AML-193 (cell line): ENCODE data around the gene CGB8.
"Not testable (repeated sequence)": the region's sequence is repeated elsewhere in the genome, so short reads cannot be mapped to it uniquely, and the experiment has no call there.

Experiments used
- DNase-seq, 2 experiments: peaks; one replicate each; lab custom pipeline; 2025; lab: John Stamatoyannopoulos, UW

The CGB8 gene

GRCh38 chr19:49030323-49030722, 18.6 kb downstream of the CGB8 start:
- not testable (repeated sequence) for DNase-seq

GRCh38 chr19:49029749-49030148, 19.2 kb downstream of the CGB8 start:
- not testable (repeated sequence) for DNase-seq

GRCh38 chr19:49028686-49029085, 20.2 kb downstream of the CGB8 start:
- DNase-seq, result not testable (repeated sequence)

- not testable (repeated sequence) for DNase-seq
Observed at GRCh38 chr19:49025599-49025998, 23.3 kb downstream of the CGB8 start.

GRCh38 chr19:49025088-49025487, 23.8 kb downstream of the CGB8 start:
- not testable (repeated sequence) for DNase-seq

- not testable (repeated sequence) for DNase-seq
Observed at GRCh38 chr19:49024233-49024632, 24.7 kb downstream of the CGB8 start, which contains the start of gene CGB3. CGB3 (minus strand) TSS chr19:49024333; CDS start chr19:49023971, 362 bp downstream.

GRCh38 chr19:49022116-49022515, 26.8 kb downstream of the CGB8 start:
- DNase-seq, result no peak

- peak in 1 of 2 experiments; percentile 29 for DNase-seq
Observed at GRCh38 chr19:49020931-49021895, 27.7 kb downstream of the CGB8 start.

- DNase-seq, result no peak
Observed at GRCh38 chr19:49020342-49020741, 28.6 kb downstream of the CGB8 start.

- no peak for DNase-seq
Observed at GRCh38 chr19:49019242-49019932, 29.5 kb downstream of the CGB8 start.

GRCh38 chr19:49018388-49019241, 30.3 kb downstream of the CGB8 start:
- DNase-seq, result not testable (repeated sequence)

GRCh38 chr19:49017666-49018351, 31.1 kb downstream of the CGB8 start:
- DNase-seq, result no peak

- DNase-seq, result no peak
Observed at GRCh38 chr19:49017041-49017665, 31.8 kb downstream of the CGB8 start, which contains the start of gene LHB. LHB (minus strand) TSS chr19:49017091; CDS start chr19:49017081, 10 bp downstream.

- no peak for DNase-seq
Observed at GRCh38 chr19:49016067-49016839, 32.7 kb downstream of the CGB8 start.

GRCh38 chr19:49014870-49015255, 34.0 kb downstream of the CGB8 start:
- no peak for DNase-seq

- no peak for DNase-seq
Observed at GRCh38 chr19:49014123-49014869, 34.6 kb downstream of the CGB8 start.

GRCh38 chr19:49011194-49011593, 37.7 kb downstream of the CGB8 start:
- no peak for DNase-seq

GRCh38 chr19:49010453-49010852, 38.5 kb downstream of the CGB8 start:
- no peak for DNase-seq

GRCh38 chr19:49009828-49010227, 39.1 kb downstream of the CGB8 start:
- no peak for DNase-seq
